Measurements from ENCODE around the gene TRAPPC4. TPM values are rescaled to one million over a fixed set of nuclear protein-coding genes. Genes with fewer than 3 reads are reported as not detected.
A peak's percentile ranks its signal among the peaks of the same experiment; 100 is the strongest.

The TRAPPC4 gene
- total RNA-seq, 5 donors from 2014 or later (not counting 1 experiment from before 2014, with no cell fraction given): 65.0 to 78.5 (median 74.3) TPM

DNA sequence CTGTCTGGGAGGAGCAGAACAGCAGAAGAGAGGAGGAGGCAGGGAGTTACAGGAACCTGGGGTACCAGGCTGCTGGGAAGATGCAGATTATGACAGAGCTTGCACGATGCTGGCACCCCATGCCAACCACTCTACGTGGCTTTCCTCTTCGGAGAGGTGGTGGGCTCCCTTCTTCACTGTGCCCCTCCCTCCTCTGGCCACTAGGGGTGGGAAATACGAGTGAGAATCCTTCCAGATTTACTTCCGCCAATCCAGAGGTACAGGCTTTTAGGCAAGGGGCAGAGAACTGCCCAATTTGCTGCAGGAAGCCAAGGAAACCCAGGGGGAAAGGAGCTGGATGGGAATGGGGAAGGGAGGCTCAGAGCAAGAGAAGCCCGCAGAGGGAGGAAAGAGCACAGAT lies 26.1 kb downstream of the TRAPPC4 start:
- H3K27ac ChIP-seq (ENCODE audit: low read length): no peak overlapping the region
- peaks cover 23 to 45% of the 10 kb centered on the region in 2 donors for H3K36me3 ChIP-seq (ENCODE audit: control insufficient read depth in 2 of 2, extremely low read depth in 1 of 2, insufficient read depth in 1 of 2, low read length in 1 of 2)
- CTCF ChIA-PET: interaction anchor here (0.6 to 0.9 kb wide), 3 partner anchors 11 to 250 kb away, joined by 8 to 9 read pairs (median 8); no protein-coding TSS in a partner anchor
- no peak overlapping the region for H3K4me3 ChIP-seq (ENCODE audit: control insufficient read depth in 1 of 2, extremely low read depth in 1 of 2, low read length in 1 of 2)
- no peaks in the 10 kb centered on the region for H3K4me1 ChIP-seq (ENCODE audit: control insufficient read depth in 1 of 2, extremely low read depth in 1 of 2, insufficient read depth in 2 of 2, low read length in 2 of 2)
- H3K9me3 ChIP-seq: no peaks in the 10 kb centered on the region
- Mint-ChIP-seq H3K36me3 (peaks cover 44% of the 10 kb centered on the region), H3K9me3 (no peaks in the 10 kb centered on the region), H3K4me3 (no peak overlapping the region), H3K27ac (no peak overlapping the region), H3K27me3 (no peaks in the 10 kb centered on the region), H3K4me1 (no peaks in the 10 kb centered on the region)
- POLR2A ChIA-PET: interaction anchor here in 1 of 2 donors (0.6 kb wide), 1 partner anchor 10 kb away, joined by 3 read pairs; no protein-coding TSS in a partner anchor
- DNase-seq: no peak
- 100% methylated on average over 1 of the region's 6 CpGs for WGBS (ENCODE audit: insufficient coverage)
- peak in 1 of 4 experiments; percentile 32 for ATAC-seq (replicated peaks in 1 of 4)
- no peaks in the 10 kb centered on the region for H3K27me3 ChIP-seq (replicated peaks in 1 of 2; ENCODE audit: control insufficient read depth in 2 of 2, extremely low read depth in 1 of 2, insufficient read depth in 2 of 2, low read length in 1 of 2)

DNA sequence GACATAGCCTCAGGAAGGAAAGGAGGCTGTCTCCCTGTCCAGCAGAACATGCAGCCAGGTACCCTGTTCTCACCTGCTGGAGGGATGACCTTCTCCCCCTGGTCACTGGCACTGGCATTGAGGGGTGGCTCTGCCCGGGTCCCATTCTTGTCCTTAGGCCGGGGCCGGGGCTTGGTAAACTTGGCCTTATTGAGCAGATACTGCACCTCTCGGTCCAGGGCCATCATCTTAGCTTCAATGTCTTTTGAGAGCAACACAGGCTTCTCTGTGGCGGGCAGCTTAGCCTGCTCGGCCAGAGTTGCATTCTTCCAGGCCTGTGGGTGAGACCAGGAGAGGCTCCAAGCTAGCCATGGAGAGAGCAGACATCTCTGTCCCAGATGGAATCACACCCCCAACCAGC lies 27.9 kb downstream of the TRAPPC4 start:
- H3K36me3 Mint-ChIP-seq: peaks cover 56% of the 10 kb centered on the region
- ChIA-PET POLR2A (interaction anchor here in 1 of 2 donors (0.6 kb wide), 1 partner anchor 10 kb away, joined by 5 read pairs; no protein-coding TSS in a partner anchor), CTCF (interaction anchor here in 1 of 2 donors (0.6 kb wide), 1 partner anchor 333 kb away, joined by 3 read pairs; no protein-coding TSS in a partner anchor)
- WGBS (ENCODE audit: insufficient coverage): 98% methylated on average over 6 of the region's 6 CpGs
- Histone ChIP-seq H3K36me3 (ENCODE audit: control insufficient read depth in 2 of 2, extremely low read depth in 1 of 2, insufficient read depth in 1 of 2, low read length in 1 of 2) (peaks cover 26 to 61% of the 10 kb centered on the region in 2 donors), H3K27me3 (replicated peaks in 1 of 2; ENCODE audit: control insufficient read depth in 2 of 2, extremely low read depth in 1 of 2, insufficient read depth in 2 of 2, low read length in 1 of 2) (no peaks in the 10 kb centered on the region), H3K4me1 (ENCODE audit: control insufficient read depth in 1 of 2, extremely low read depth in 1 of 2, insufficient read depth in 2 of 2, low read length in 2 of 2) (peaks cover 0 to 2% of the 10 kb centered on the region in 2 experiments), H3K27ac (ENCODE audit: low read length) (no peak overlapping the region), H3K9me3 (no peaks in the 10 kb centered on the region), H3K4me3 (ENCODE audit: control insufficient read depth in 1 of 2, extremely low read depth in 1 of 2, low read length in 1 of 2) (no peak overlapping the region)
- no peak overlapping the region for H3K27ac Mint-ChIP-seq
- no peaks in the 10 kb centered on the region for H3K27me3 Mint-ChIP-seq
- H3K4me1 Mint-ChIP-seq: no peaks in the 10 kb centered on the region
- no peak for DNase-seq
- no peaks in the 10 kb centered on the region for H3K9me3 Mint-ChIP-seq
- no peak for ATAC-seq (replicated peaks in 1 of 4)
- no peak overlapping the region for H3K4me3 Mint-ChIP-seq

- Mint-ChIP-seq H3K4me1 (peaks cover 0 to 5% (median 1%) of the 10 kb centered on the region in 3 donors), H3K4me3 (no peak overlapping the region), H3K27ac (no peak overlapping the region), H3K36me3 (peaks cover 61% of the 10 kb centered on the region), H3K9me3 (no peaks in the 10 kb centered on the region), H3K27me3 (no peaks in the 10 kb centered on the region)
- H3K27ac ChIP-seq (ENCODE audit: low read length): no peak overlapping the region
- ATAC-seq (replicated peaks in 1 of 4): no peak
- CTCF ChIA-PET: interaction anchor here in 1 of 2 donors (0.6 kb wide), 1 partner anchor 49 kb away, joined by 3 read pairs; no protein-coding TSS in a partner anchor
- 75% methylated on average over 5 of the region's 6 CpGs for WGBS (ENCODE audit: insufficient coverage)
- no peak overlapping the region for H3K4me3 ChIP-seq (ENCODE audit: control insufficient read depth in 1 of 2, extremely low read depth in 1 of 2, low read length in 1 of 2)
- peaks cover 29 to 68% of the 10 kb centered on the region in 2 donors for H3K36me3 ChIP-seq (ENCODE audit: control insufficient read depth in 2 of 2, extremely low read depth in 1 of 2, insufficient read depth in 1 of 2, low read length in 1 of 2)
- POLR2A ChIA-PET: interaction anchor here (0.6 to 0.9 kb wide), 3 partner anchors 9 to 38 kb away, joined by 5 to 10 read pairs (median 6); partner anchors contain the start of gene HMBS (in 1 of the 2)
- DNase-seq: no peak
- H3K9me3 ChIP-seq: no peaks in the 10 kb centered on the region
- H3K4me1 ChIP-seq (ENCODE audit: control insufficient read depth in 1 of 2, extremely low read depth in 1 of 2, insufficient read depth in 2 of 2, low read length in 2 of 2): peaks cover 0 to 9% of the 10 kb centered on the region in 2 experiments
- no peaks in the 10 kb centered on the region for H3K27me3 ChIP-seq (replicated peaks in 1 of 2; ENCODE audit: control insufficient read depth in 2 of 2, extremely low read depth in 1 of 2, insufficient read depth in 2 of 2, low read length in 1 of 2)
Measured at GRCh38 chr11:119047205-119047604, 28.6 kb downstream of the TRAPPC4 start.

GRCh38 chr11:119048644-119049043 lies 30.1 kb downstream of the TRAPPC4 start:
- no peak overlapping the region for H3K27ac ChIP-seq (ENCODE audit: low read length)
- peaks cover 38 to 83% of the 10 kb centered on the region in 2 donors for H3K36me3 ChIP-seq (ENCODE audit: control insufficient read depth in 2 of 2, extremely low read depth in 1 of 2, insufficient read depth in 1 of 2, low read length in 1 of 2)
- ChIA-PET CTCF (no interaction called here), POLR2A (interaction anchor here in 1 of 2 donors (1.1 kb wide), 1 partner anchor 19 kb away, joined by 8 read pairs; the partner anchor contains the start of gene VPS11)
- no peak for ATAC-seq (replicated peaks in 1 of 4)
- Mint-ChIP-seq H3K36me3 (peaks cover 73% of the 10 kb centered on the region), H3K9me3 (no peaks in the 10 kb centered on the region), H3K27ac (no peak overlapping the region), H3K4me1 (peaks cover 8 to 14% (median 9%) of the 10 kb centered on the region in 3 donors), H3K4me3 (no peak overlapping the region), H3K27me3 (no peaks in the 10 kb centered on the region)
- no peak overlapping the region for H3K4me3 ChIP-seq (ENCODE audit: control insufficient read depth in 1 of 2, extremely low read depth in 1 of 2, low read length in 1 of 2)
- H3K27me3 ChIP-seq (replicated peaks in 1 of 2; ENCODE audit: control insufficient read depth in 2 of 2, extremely low read depth in 1 of 2, insufficient read depth in 2 of 2, low read length in 1 of 2): no peaks in the 10 kb centered on the region
- peaks cover 0 to 10% of the 10 kb centered on the region in 2 experiments for H3K4me1 ChIP-seq (ENCODE audit: control insufficient read depth in 1 of 2, extremely low read depth in 1 of 2, insufficient read depth in 2 of 2, low read length in 2 of 2)
- WGBS (ENCODE audit: insufficient coverage): 33% methylated on average over 1 of the region's 9 CpGs
- H3K9me3 ChIP-seq: no peaks in the 10 kb centered on the region
- no peak for DNase-seq

DNA sequence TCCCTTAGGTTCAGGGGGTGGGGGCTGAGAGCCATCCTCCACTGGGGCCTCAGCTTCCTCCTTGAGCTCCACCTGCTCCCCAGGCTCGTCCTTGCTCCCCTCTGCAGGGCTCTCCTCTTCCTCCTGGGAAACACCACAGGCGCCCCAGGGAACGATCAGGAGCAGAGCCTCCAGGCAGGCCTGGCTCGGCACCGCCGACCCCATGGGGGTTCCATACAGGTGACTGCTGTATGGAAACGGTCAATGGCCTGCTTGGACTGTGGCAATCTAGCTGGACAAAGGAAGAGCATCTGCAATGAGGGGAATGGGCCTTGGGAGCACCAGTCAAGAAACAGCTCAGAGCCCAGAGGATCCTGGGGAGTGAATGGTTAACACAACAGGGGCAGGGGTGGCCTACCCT lies 30.5 kb downstream of the TRAPPC4 start:
- Histone ChIP-seq H3K4me1 (ENCODE audit: control insufficient read depth in 1 of 2, extremely low read depth in 1 of 2, insufficient read depth in 2 of 2, low read length in 2 of 2) (peaks cover 0 to 10% of the 10 kb centered on the region in 2 experiments), H3K36me3 (ENCODE audit: control insufficient read depth in 2 of 2, extremely low read depth in 1 of 2, insufficient read depth in 1 of 2, low read length in 1 of 2) (peaks cover 41 to 87% of the 10 kb centered on the region in 2 donors), H3K4me3 (ENCODE audit: control insufficient read depth in 1 of 2, extremely low read depth in 1 of 2, low read length in 1 of 2) (no peak overlapping the region), H3K27ac (ENCODE audit: low read length) (no peak overlapping the region), H3K9me3 (no peaks in the 10 kb centered on the region), H3K27me3 (replicated peaks in 1 of 2; ENCODE audit: control insufficient read depth in 2 of 2, extremely low read depth in 1 of 2, insufficient read depth in 2 of 2, low read length in 1 of 2) (no peaks in the 10 kb centered on the region)
- peaks cover 77% of the 10 kb centered on the region for H3K36me3 Mint-ChIP-seq
- peaks cover 8 to 14% (median 9%) of the 10 kb centered on the region in 3 donors for H3K4me1 Mint-ChIP-seq
- H3K27me3 Mint-ChIP-seq: no peaks in the 10 kb centered on the region
- H3K27ac Mint-ChIP-seq: no peak overlapping the region
- no peak overlapping the region for H3K4me3 Mint-ChIP-seq
- ATAC-seq (replicated peaks in 1 of 4) (no peak), DNase-seq (no peak)
- WGBS (ENCODE audit: insufficient coverage): 92% methylated on average over 6 of the region's 7 CpGs
- POLR2A ChIA-PET: interaction anchor here in 1 of 2 donors (0.5 kb wide), 1 partner anchor 221 kb away, joined by 9 read pairs; no protein-coding TSS in a partner anchor
- CTCF ChIA-PET: no interaction called here
- no peaks in the 10 kb centered on the region for H3K9me3 Mint-ChIP-seq

DNA sequence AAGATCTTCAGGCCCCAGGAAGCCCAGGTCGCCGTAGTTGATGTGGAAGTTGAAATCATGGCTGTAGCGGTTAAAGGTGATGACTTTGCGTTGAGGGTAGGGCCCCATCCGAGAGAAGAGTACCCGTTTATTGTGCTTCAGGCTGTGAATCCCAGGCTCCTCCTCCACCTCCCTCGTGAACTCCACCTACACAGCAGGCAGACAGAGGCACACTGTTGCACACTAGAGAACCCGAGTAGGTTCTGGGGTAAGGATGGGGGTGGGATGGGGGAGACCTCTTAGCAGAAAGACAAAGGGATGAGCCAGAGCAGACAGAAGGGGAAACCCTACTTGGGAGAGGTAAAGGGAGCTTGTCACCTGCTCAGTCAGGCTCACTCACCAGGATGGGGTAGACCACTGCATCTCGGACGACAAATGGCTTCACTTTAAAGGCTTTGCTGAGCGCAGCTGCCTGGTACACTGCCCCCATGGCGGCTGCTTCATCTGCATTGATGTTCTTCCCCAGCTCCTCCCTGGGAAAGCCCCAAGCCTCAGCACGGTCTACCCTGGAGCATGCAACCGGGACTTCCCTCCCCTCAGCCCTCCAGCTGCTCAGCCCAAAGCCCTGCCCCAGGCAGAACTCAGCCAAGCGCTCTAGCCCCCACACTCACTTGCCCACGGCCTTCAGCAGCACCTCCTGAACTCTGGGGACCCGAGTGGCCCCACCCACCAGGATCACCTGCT lies 33.0 kb downstream of the TRAPPC4 start:
- Mint-ChIP-seq H3K27me3 (no peaks in the 10 kb centered on the region), H3K9me3 (no peaks in the 10 kb centered on the region), H3K36me3 (peaks cover 78% of the 10 kb centered on the region), H3K4me1 (peaks cover 24 to 34% (median 24%) of the 10 kb centered on the region in 3 donors), H3K27ac (no peak overlapping the region), H3K4me3 (no peak overlapping the region)
- ChIA-PET POLR2A (interaction anchor here in 1 of 2 donors (1.8 kb wide), 1 partner anchor 16 kb away, joined by 5 read pairs; the partner anchor contains the start of gene VPS11), CTCF (no interaction called here)
- Histone ChIP-seq H3K4me1 (ENCODE audit: control insufficient read depth in 1 of 2, extremely low read depth in 1 of 2, insufficient read depth in 2 of 2, low read length in 2 of 2) (peaks cover 6 to 26% of the 10 kb centered on the region in 2 experiments), H3K9me3 (no peaks in the 10 kb centered on the region), H3K4me3 (ENCODE audit: control insufficient read depth in 1 of 2, extremely low read depth in 1 of 2, low read length in 1 of 2) (no peak overlapping the region), H3K36me3 (ENCODE audit: control insufficient read depth in 2 of 2, extremely low read depth in 1 of 2, insufficient read depth in 1 of 2, low read length in 1 of 2) (peaks cover 44 to 86% of the 10 kb centered on the region in 2 donors), H3K27ac (ENCODE audit: low read length) (no peak overlapping the region), H3K27me3 (replicated peaks in 1 of 2; ENCODE audit: control insufficient read depth in 2 of 2, extremely low read depth in 1 of 2, insufficient read depth in 2 of 2, low read length in 1 of 2) (no peaks in the 10 kb centered on the region)
- WGBS (ENCODE audit: insufficient coverage): 49% methylated on average over 10 of the region's 17 CpGs
- ATAC-seq (replicated peaks in 1 of 4) (peak in 1 of 4 experiments; percentile 31), DNase-seq (peak in 4 of 35 experiments; percentile 11 to 57 (median 16))
